GM19463 (cell line): ENCODE measurements around the gene NHERF1.

Experiments used
- ATAC-seq: cut with Tn5 transposase; IDR thresholded peaks from one replicate; pipeline ENCODE4 v1.9.1; 2021; ENCODE audit warnings: mild to moderate bottlenecking, moderate library complexity; ENCODE audit not compliant: unreplicated experiment

Gene NHERF1

GRCh38 chr17:74782571-74782970 lies 34.1 kb downstream of the NHERF1 start:
- no peak for ATAC-seq

- ATAC-seq = no peak
Measured at GRCh38 chr17:74784125-74784810, 35.8 kb downstream of the NHERF1 start.

- ATAC-seq = no peak
Measured at GRCh38 chr17:74785096-74785980, 36.9 kb downstream of the NHERF1 start.

GRCh38 chr17:74785981-74786360 lies 37.5 kb downstream of the NHERF1 start:
- no peak for ATAC-seq

- no peak for ATAC-seq
Measured at GRCh38 chr17:74786431-74787055, 38.1 kb downstream of the NHERF1 start.

- no peak for ATAC-seq
Measured at GRCh38 chr17:74790161-74791058, 42.0 kb downstream of the NHERF1 start.

- ATAC-seq = no peak
Measured at GRCh38 chr17:74792586-74793105, 44.2 kb downstream of the NHERF1 start.

- ATAC-seq = no peak
Measured at GRCh38 chr17:74795327-74796020, 47.0 kb downstream of the NHERF1 start.

GRCh38 chr17:74796211-74796610 lies 47.8 kb downstream of the NHERF1 start:
- ATAC-seq = no peak

GRCh38 chr17:74796866-74797265 lies 48.4 kb downstream of the NHERF1 start:
- ATAC-seq = no peak

- ATAC-seq = no peak
Measured at GRCh38 chr17:74797824-74798223, 49.4 kb downstream of the NHERF1 start.

GRCh38 chr17:74798239-74798707 lies 49.8 kb downstream of the NHERF1 start:
- no peak for ATAC-seq

GRCh38 chr17:74799097-74799496 lies 50.7 kb downstream of the NHERF1 start:
- ATAC-seq = no peak

- ATAC-seq = no peak
Measured at GRCh38 chr17:74800531-74800930, 52.1 kb downstream of the NHERF1 start.

GRCh38 chr17:74801896-74802295 lies 53.5 kb downstream of the NHERF1 start:
- ATAC-seq = no peak

GRCh38 chr17:74803388-74803930 lies 55.0 kb downstream of the NHERF1 start:
- no peak for ATAC-seq

GRCh38 chr17:74803971-74804370 lies 55.5 kb downstream of the NHERF1 start:
- ATAC-seq = no peak

GRCh38 chr17:74804683-74805082 lies 56.3 kb downstream of the NHERF1 start:
- ATAC-seq = no peak

GRCh38 chr17:74805591-74805991 lies 57.2 kb downstream of the NHERF1 start:
- ATAC-seq = no peak
